SK-N-MC (cell line): ENCODE data around the gene BRD3OS.

Source experiments
- DNase-seq: peaks from one replicate; pipeline ENCODE4 v3.0.0-alpha.2; 2011; ENCODE audit warnings: low read depth, low spot score
- H3K27ac ChIP-seq: fragments of 200-600 bp; sonication (generic); 2 replicates; pipeline ENCODE4 v1.5.1; 2016; ENCODE audit warnings: mixed run types
- H3K36me3 ChIP-seq: fragments of 200-600 bp; sonication (generic); 2 replicates; pipeline ENCODE4 v1.6.1; 2017; ENCODE audit warnings: antibody characterized with exemption, low read length, mixed read lengths; ENCODE audit not compliant: insufficient read depth
- H3K4me3 ChIP-seq: fragments of 200-600 bp; sonication (generic); 2 replicates; pipeline ENCODE4 v1.5.1; 2016
- H3K9ac ChIP-seq: fragments of 200-600 bp; sonication (generic); 2 replicates; pipeline ENCODE4 v1.8.0; 2017; ENCODE audit warnings: mixed run types, mixed read lengths; ENCODE audit not compliant: insufficient read length
- H3K9me3 ChIP-seq: fragments of 200-600 bp; sonication (generic); 2 replicates; pipeline ENCODE4 v1.6.1; 2017; ENCODE audit warnings: low read depth, mild to moderate bottlenecking, antibody characterized with exemption, low read length, moderate library complexity, mixed read lengths
- EZH2 ChIP-seq: fragments of 200-600 bp; sonication (generic); IDR thresholded peaks from one replicate; pipeline ENCODE4 v1.6.1; 2017; ENCODE audit warnings: antibody characterized with exemption
- FOXP2 ChIP-seq: optimal IDR thresholded peaks from 2 replicates; pipeline ENCODE3; 2011; ENCODE audit warnings: mild to moderate bottlenecking, moderate library complexity; ENCODE audit not compliant: insufficient read depth; ENCODE audit errors: extremely low read length, control extremely low read depth
- POLR2AphosphoS5 ChIP-seq: IDR thresholded peaks from 2 replicates; pipeline ENCODE4 v1.6.1; 2012; ENCODE audit warnings: mild to moderate bottlenecking, low read depth, low read length, borderline replicate concordance

Gene BRD3OS

GRCh38 chr9:133979273-133979920, 45.9 kb upstream of the BRD3OS start:
- TF ChIP-seq FOXP2 (no peak), POLR2AphosphoS5 (no peak), EZH2 (no peak)
- no peaks in the 10 kb centered on the region for H3K9me3 ChIP-seq
- no peak for DNase-seq
- H3K36me3 ChIP-seq, result no peaks in the 10 kb centered on the region
- no peak overlapping the region for H3K4me3 ChIP-seq
- no peak overlapping the region for H3K27ac ChIP-seq
- no peak overlapping the region for H3K9ac ChIP-seq

GRCh38 chr9:133979921-133980863, 45.1 kb upstream of the BRD3OS start:
- TF ChIP-seq FOXP2 (no peak), EZH2 (no peak), POLR2AphosphoS5 (no peak)
- Histone ChIP-seq H3K4me3 (no peak overlapping the region), H3K9ac (no peak overlapping the region), H3K36me3 (no peaks in the 10 kb centered on the region), H3K9me3 (no peaks in the 10 kb centered on the region), H3K27ac (no peak overlapping the region)
- no peak for DNase-seq

- Histone ChIP-seq H3K9me3 (no peaks in the 10 kb centered on the region), H3K27ac (no peak overlapping the region), H3K4me3 (no peak overlapping the region), H3K9ac (no peak overlapping the region), H3K36me3 (no peaks in the 10 kb centered on the region)
- TF ChIP-seq EZH2 (no peak), POLR2AphosphoS5 (no peak), FOXP2 (no peak)
- no peak for DNase-seq
Measured at GRCh38 chr9:133980864-133981588, 44.3 kb upstream of the BRD3OS start.

GRCh38 chr9:133981589-133981957, 43.7 kb upstream of the BRD3OS start:
- H3K9me3 ChIP-seq, result no peaks in the 10 kb centered on the region
- H3K27ac ChIP-seq, result no peak overlapping the region
- no peak for DNase-seq
- H3K4me3 ChIP-seq, result no peak overlapping the region
- no peaks in the 10 kb centered on the region for H3K36me3 ChIP-seq
- H3K9ac ChIP-seq, result no peak overlapping the region
- TF ChIP-seq POLR2AphosphoS5 (no peak), EZH2 (no peak), FOXP2 (no peak)

GRCh38 chr9:133981958-133982681, 43.2 kb upstream of the BRD3OS start:
- Histone ChIP-seq H3K9ac (no peak overlapping the region), H3K9me3 (no peaks in the 10 kb centered on the region), H3K36me3 (no peaks in the 10 kb centered on the region), H3K27ac (no peak overlapping the region), H3K4me3 (no peak overlapping the region)
- TF ChIP-seq EZH2 (no peak), FOXP2 (no peak), POLR2AphosphoS5 (no peak)
- DNase-seq, result no peak

GRCh38 chr9:133982971-133983720, 42.1 kb upstream of the BRD3OS start:
- Histone ChIP-seq H3K27ac (no peak overlapping the region), H3K9me3 (no peaks in the 10 kb centered on the region), H3K4me3 (no peak overlapping the region), H3K36me3 (no peaks in the 10 kb centered on the region), H3K9ac (no peak overlapping the region)
- DNase-seq, result no peak
- TF ChIP-seq EZH2, result no peak
- no peak for TF ChIP-seq POLR2AphosphoS5
- no peak for TF ChIP-seq FOXP2

GRCh38 chr9:133986061-133986460, 39.2 kb upstream of the BRD3OS start:
- Histone ChIP-seq H3K9me3 (no peaks in the 10 kb centered on the region), H3K4me3 (no peak overlapping the region), H3K9ac (no peak overlapping the region), H3K36me3 (no peaks in the 10 kb centered on the region), H3K27ac (no peak overlapping the region)
- TF ChIP-seq EZH2 (no peak), FOXP2 (no peak), POLR2AphosphoS5 (no peak)
- DNase-seq, result no peak
